Glomerular endothelial cell (primary cell): ENCODE measurements around the gene VDR. TPM values are rescaled to one million over a fixed set of nuclear protein-coding genes. Genes with fewer than 3 reads are reported as not detected.
A peak's percentile ranks its signal among the peaks of the same experiment; 100 is the strongest.
"Not testable (repeated sequence)": the region's sequence is repeated elsewhere in the genome, so short reads cannot be mapped to it uniquely, and the experiment has no call there.

Source experiments
- DNase-seq: peaks from one replicate; pipeline ENCODE4 v3.0.0-alpha.2; 2011; ENCODE audit warnings: low read depth, low spot score; ENCODE audit errors: extremely low read depth
- total RNA-seq: library from RNA; depleted of rRNA; stranded (reverse); fragments of >200 nt; gene quantifications from 2 replicates; pipeline ENCODE4 v1.2.3, GENCODE V29; 2015

The VDR gene
- total RNA-seq, 1 donor from 2014 or later, result 0.18 TPM

GRCh38 chr12:47817272-47818006, 87.4 kb downstream of the VDR start:
- no peak for DNase-seq

GRCh38 chr12:47816403-47817271, 88.2 kb downstream of the VDR start:
- DNase-seq, result peak; percentile 73

- DNase-seq, result not testable (repeated sequence)
Observed at GRCh38 chr12:47815447-47815846, 89.3 kb downstream of the VDR start.

- DNase-seq, result no peak
Observed at GRCh38 chr12:47814539-47815170, 90.1 kb downstream of the VDR start.

GRCh38 chr12:47813511-47814196, 91.1 kb downstream of the VDR start:
- DNase-seq, result no peak

GRCh38 chr12:47812797-47813510, 91.8 kb downstream of the VDR start:
- no peak for DNase-seq

GRCh38 chr12:47811581-47812484, 93.0 kb downstream of the VDR start:
- no peak for DNase-seq

GRCh38 chr12:47811072-47811396, 93.8 kb downstream of the VDR start:
- no peak for DNase-seq

- not testable (repeated sequence) for DNase-seq
Observed at GRCh38 chr12:47809518-47809917, 95.3 kb downstream of the VDR start.

GRCh38 chr12:47808574-47809365, 96.0 kb downstream of the VDR start:
- no peak for DNase-seq

GRCh38 chr12:47808050-47808449, 96.7 kb downstream of the VDR start:
- DNase-seq, result no peak

GRCh38 chr12:47807338-47807737, 97.5 kb downstream of the VDR start:
- DNase-seq, result no peak

- no peak for DNase-seq
Observed at GRCh38 chr12:47805417-47805816, 99.4 kb downstream of the VDR start.

GRCh38 chr12:47804171-47804570, 100.6 kb downstream of the VDR start:
- DNase-seq, result no peak

GRCh38 chr12:47803191-47803875, 101.5 kb downstream of the VDR start:
- no peak for DNase-seq

- DNase-seq, result no peak
Observed at GRCh38 chr12:47802312-47802711, 102.5 kb downstream of the VDR start.

GRCh38 chr12:47801904-47802246, 102.9 kb downstream of the VDR start:
- DNase-seq, result no peak
